HEK293T (cell line): ENCODE measurements around the gene SIRT5.

Experiments used
- ARNT ChIP-seq: fragments of 450-650 bp; IDR thresholded peaks from 2 replicates; pipeline ENCODE4 v1.6.1; 2017; ENCODE audit warnings: mild to moderate bottlenecking
- BHLHE40 ChIP-seq: fragments of 450-650 bp; IDR thresholded peaks from 2 replicates; pipeline ENCODE4 v1.6.1; 2016; ENCODE audit warnings: mild to moderate bottlenecking, moderate library complexity, borderline replicate concordance
- FOXK2 ChIP-seq: fragments of 450-650 bp; IDR thresholded peaks from 2 replicates; pipeline ENCODE4 v1.6.1; 2016; ENCODE audit warnings: mild to moderate bottlenecking
- FOXM1 ChIP-seq: fragments of 450-650 bp; IDR thresholded peaks from 2 replicates; pipeline ENCODE4 v1.6.1; 2017; ENCODE audit warnings: mild to moderate bottlenecking, borderline replicate concordance
- NFRKB ChIP-seq: fragments of 450-650 bp; IDR thresholded peaks from 2 replicates; pipeline ENCODE4 v1.6.1; 2016; ENCODE audit warnings: mild to moderate bottlenecking, moderate library complexity
- SP1 ChIP-seq: fragments of 450-650 bp; IDR thresholded peaks from 2 replicates; pipeline ENCODE4 v1.6.1; 2017
- SUZ12 ChIP-seq: fragments of 450-650 bp; IDR thresholded peaks from 2 replicates; pipeline ENCODE4 v1.6.1; 2016; ENCODE audit warnings: mild to moderate bottlenecking
- ZNF384 ChIP-seq: fragments of 450-650 bp; IDR thresholded peaks from 2 replicates; pipeline ENCODE4 v1.6.1; 2016

- TF ChIP-seq ARNT, result no peak
- TF ChIP-seq SP1, result no peak
- no peak for TF ChIP-seq SUZ12
- TF ChIP-seq FOXK2, result no peak
- TF ChIP-seq BHLHE40, result no peak
- no peak for TF ChIP-seq ZNF384
- no peak for TF ChIP-seq FOXM1
- TF ChIP-seq NFRKB, result no peak
These were observed 8.5 kb upstream of the SIRT5 start for GRCh38 chr6:13565921-13566320.
